HEK293 (cell line): ENCODE data around the gene DEK.

Experiments used
- CTCF ChIA-PET: fragments of 350-600 bp; formaldehyde crosslinking; extraction: SDS; loops from one replicate; lab custom pipeline; 2021; ENCODE audit warnings: antibody characterized with exemption; lab: Yijun Ruan, JAX
- POLR2A ChIA-PET: fragments of 300-600 bp; formaldehyde crosslinking; extraction: SDS; loops from one replicate; lab custom pipeline; 2020; ENCODE audit warnings: antibody characterized with exemption, inconsistent platforms; lab: Yijun Ruan, JAX
- H3K27ac ChIP-seq: fragments of 200-500 bp; sonication (Bioruptor generic); 2 replicates; pipeline ENCODE4 v1.5.1; 2014; ENCODE audit warnings: low read depth, low read length, control low read depth, inconsistent platforms; ENCODE audit errors: extremely low read depth
- H3K36me3 ChIP-seq, 2 experiments: fragments of 200-500 bp in 1 of 2; sonication (Bioruptor generic) in 1 of 2; 1 replicate in 1 of 2; 2 replicates in 1 of 2; pipeline ENCODE4 v1.5.1; 2014 to 2017; ENCODE audit warnings: inconsistent platforms in 2 of 2, low read length in 2 of 2; ENCODE audit not compliant: control insufficient read depth in 2 of 2, insufficient read depth in 1 of 2
- H3K4me1 ChIP-seq: fragments of 200-500 bp; sonication (Bioruptor generic); 2 replicates; pipeline ENCODE4 v1.5.1; 2014; ENCODE audit warnings: mild to moderate bottlenecking, low read length, inconsistent platforms; ENCODE audit not compliant: control insufficient read depth, insufficient read depth
- H3K4me3 ChIP-seq: 2 replicates; pipeline ENCODE4 v1.5.1; 2011; ENCODE audit warnings: low read depth, mild to moderate bottlenecking, control low read depth, low read length, moderate library complexity
- H3K9me3 ChIP-seq: fragments of 200-500 bp; sonication (Bioruptor generic); 2 replicates; pipeline ENCODE4 v1.5.1; 2014; ENCODE audit warnings: low read depth, low read length, inconsistent platforms; ENCODE audit not compliant: control insufficient read depth, insufficient read depth
- KLF7 ChIP-seq: fragments of 450-650 bp; formaldehyde crosslinking; IDR thresholded peaks from 2 replicates; pipeline ENCODE4 v1.5.1; 2016; ENCODE audit warnings: missing biosample characterization, missing genetic modification characterization, borderline replicate concordance
- PRDM1 ChIP-seq: fragments of 450-650 bp; formaldehyde crosslinking; IDR thresholded peaks from 2 replicates; pipeline ENCODE4; 2016; ENCODE audit warnings: missing biosample characterization, missing genetic modification characterization
- SALL2 ChIP-seq: fragments of 450-650 bp; formaldehyde crosslinking; IDR thresholded peaks from 2 replicates; pipeline ENCODE4 v1.5.0; 2017; ENCODE audit warnings: missing biosample characterization, mild to moderate bottlenecking, missing genetic modification characterization, borderline replicate concordance
- SCRT2 ChIP-seq: fragments of 450-650 bp; formaldehyde crosslinking; IDR thresholded peaks from 2 replicates; pipeline ENCODE4 v1.5.1; 2016; ENCODE audit warnings: missing biosample characterization, missing genetic modification characterization
- ZNF23 ChIP-seq: fragments of 450-650 bp; formaldehyde crosslinking; IDR thresholded peaks from 2 replicates; pipeline ENCODE4 v1.5.1; 2016; ENCODE audit warnings: missing biosample characterization, missing genetic modification characterization, borderline replicate concordance
- ZNF24 ChIP-seq: fragments of 450-650 bp; formaldehyde crosslinking; IDR thresholded peaks from 2 replicates; pipeline ENCODE4 v1.5.1; 2016; ENCODE audit warnings: missing biosample characterization, missing genetic modification characterization
- ZNF266 ChIP-seq: fragments of 450-650 bp; formaldehyde crosslinking; IDR thresholded peaks from 2 replicates; pipeline ENCODE4 v1.5.1; 2016; ENCODE audit warnings: missing biosample characterization, missing genetic modification characterization, low read depth
- ZNF335 ChIP-seq: fragments of 450-650 bp; formaldehyde crosslinking; conservative IDR thresholded peaks from 2 replicates; pipeline ENCODE4 v1.5.1; 2016; ENCODE audit warnings: missing biosample characterization, missing genetic modification characterization
- ZNF391 ChIP-seq: fragments of 450-650 bp; formaldehyde crosslinking; IDR thresholded peaks from 2 replicates; pipeline ENCODE4 v1.5.1; 2016; ENCODE audit warnings: low read depth, missing biosample characterization, missing genetic modification characterization, borderline replicate concordance
- ZNF654 ChIP-seq: fragments of 450-650 bp; formaldehyde crosslinking; IDR thresholded peaks from 2 replicates; pipeline ENCODE4 v1.5.1; 2016; ENCODE audit warnings: low read depth, missing biosample characterization, missing genetic modification characterization
- ZNF660 ChIP-seq: fragments of 450-650 bp; IDR thresholded peaks from 2 replicates; pipeline ENCODE4 v1.5.1; 2018; ENCODE audit warnings: missing biosample characterization, mild to moderate bottlenecking, missing genetic modification characterization
- ZNF785 ChIP-seq: fragments of 450-650 bp; formaldehyde crosslinking; IDR thresholded peaks from 2 replicates; pipeline ENCODE4 v1.5.1; 2016; ENCODE audit warnings: missing biosample characterization, missing genetic modification characterization
- ZNF792 ChIP-seq: fragments of 450-650 bp; formaldehyde crosslinking; IDR thresholded peaks from 2 replicates; pipeline ENCODE4 v1.5.1; 2016; ENCODE audit warnings: missing biosample characterization, missing genetic modification characterization
- TF ChIP-seq, protein P1 (sequence below): fragments of 450-650 bp; formaldehyde crosslinking; IDR thresholded peaks from 2 replicates; pipeline ENCODE4 v1.5.1; 2016; ENCODE audit warnings: missing biosample characterization, missing genetic modification characterization, low read depth
- TF ChIP-seq, protein P2 (sequence below): fragments of 450-650 bp; formaldehyde crosslinking; IDR thresholded peaks from 2 replicates; pipeline ENCODE4 v1.5.1; 2016; ENCODE audit warnings: missing biosample characterization, missing genetic modification characterization
- TF ChIP-seq, protein P3 (sequence below): fragments of 450-650 bp; formaldehyde crosslinking; IDR thresholded peaks from 2 replicates; pipeline ENCODE4 v1.5.1; 2017; ENCODE audit warnings: missing biosample characterization, missing genetic modification characterization

DEK gene

DNA sequence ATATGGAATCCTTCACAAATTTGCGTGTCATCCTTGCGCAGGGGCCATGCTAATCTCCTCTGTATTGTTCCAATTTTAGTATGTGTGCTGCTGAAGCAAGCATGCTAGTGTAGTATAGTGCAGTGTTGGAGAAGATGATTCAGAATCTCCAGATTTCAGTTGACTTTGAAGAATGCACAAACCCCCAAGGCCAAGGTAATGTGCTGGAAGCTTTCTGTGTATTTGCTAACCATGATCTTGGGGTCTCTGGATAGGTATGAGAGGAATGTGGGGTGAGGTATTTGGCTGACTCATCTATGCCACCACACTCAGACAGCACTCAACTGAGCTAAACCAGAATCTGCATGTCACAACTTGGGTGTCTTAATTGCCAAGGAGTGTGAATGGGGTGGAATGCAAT, 42.6 kb upstream of the DEK start (continued):
- no peak for TF ChIP-seq SALL2 (tag by site-specific recombination)
- TF ChIP-seq ZNF24 (tag by site-specific recombination) = no peak
- TF ChIP-seq, protein P1, sequence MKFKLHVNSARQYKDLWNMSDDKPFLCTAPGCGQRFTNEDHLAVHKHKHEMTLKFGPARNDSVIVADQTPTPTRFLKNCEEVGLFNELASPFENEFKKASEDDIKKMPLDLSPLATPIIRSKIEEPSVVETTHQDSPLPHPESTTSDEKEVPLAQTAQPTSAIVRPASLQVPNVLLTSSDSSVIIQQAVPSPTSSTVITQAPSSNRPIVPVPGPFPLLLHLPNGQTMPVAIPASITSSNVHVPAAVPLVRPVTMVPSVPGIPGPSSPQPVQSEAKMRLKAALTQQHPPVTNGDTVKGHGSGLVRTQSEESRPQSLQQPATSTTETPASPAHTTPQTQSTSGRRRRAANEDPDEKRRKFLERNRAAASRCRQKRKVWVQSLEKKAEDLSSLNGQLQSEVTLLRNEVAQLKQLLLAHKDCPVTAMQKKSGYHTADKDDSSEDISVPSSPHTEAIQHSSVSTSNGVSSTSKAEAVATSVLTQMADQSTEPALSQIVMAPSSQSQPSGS = no peak
- no peak for TF ChIP-seq KLF7 (tag by site-specific recombination)
- no peak for TF ChIP-seq ZNF660 (tag by site-specific recombination)

DNA sequence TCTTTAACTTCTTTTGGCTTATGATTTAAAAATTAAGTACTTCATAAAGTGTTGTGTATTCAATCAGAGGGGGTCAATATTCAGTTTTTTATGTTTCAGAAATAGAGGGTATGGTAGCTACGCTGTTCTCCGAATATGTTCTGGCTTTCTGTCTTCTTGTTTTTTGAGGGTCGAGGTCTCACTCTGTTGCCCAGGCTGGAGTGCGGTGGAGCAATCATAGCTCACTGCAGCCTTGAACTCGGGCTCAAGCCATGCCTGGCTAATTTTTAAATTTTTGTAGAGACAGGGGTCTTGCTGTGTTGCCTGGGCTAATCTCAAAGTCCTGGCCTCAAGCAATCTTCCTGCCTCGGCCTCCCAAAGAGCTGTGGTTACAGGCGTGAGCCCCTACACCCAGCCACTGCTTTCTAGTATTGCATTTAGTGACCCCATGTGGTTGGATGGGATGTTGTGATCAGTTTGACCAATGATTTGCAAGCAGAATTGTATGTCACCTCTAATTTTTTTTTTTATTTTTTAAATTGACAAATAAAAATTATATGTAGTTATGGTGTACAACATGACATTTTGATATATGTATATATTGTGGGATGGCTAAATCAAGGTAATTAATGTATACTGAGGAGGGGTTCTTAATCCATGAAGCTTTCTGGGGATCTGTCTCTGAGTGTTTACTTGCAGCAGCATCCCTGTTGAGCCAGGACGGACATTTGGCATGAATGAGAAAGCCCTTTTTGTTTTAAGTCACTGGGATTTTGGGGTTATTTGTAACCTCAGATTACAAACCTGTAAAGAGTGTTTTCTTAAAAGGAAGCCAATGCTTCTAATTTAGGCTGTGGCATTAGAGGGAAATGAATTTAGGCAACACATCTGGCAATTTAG, 38.5 kb upstream of the DEK start:
- POLR2A ChIA-PET = interaction anchor here (0.8 kb wide), 1 partner anchor 8 kb away, joined by 5 read pairs; no protein-coding TSS in a partner anchor
- H3K9me3 ChIP-seq = no peaks in the 10 kb centered on the region
- CTCF ChIA-PET = interaction anchor here (0.6 to 1.6 kb wide), 7 partner anchors 15 to 418 kb away, joined by 3 to 9 read pairs (median 3); no protein-coding TSS in a partner anchor
- H3K27ac ChIP-seq = no peak overlapping the region
- no peaks in the 10 kb centered on the region for H3K4me1 ChIP-seq
- H3K4me3 ChIP-seq = no peak overlapping the region
- no peaks in the 10 kb centered on the region for H3K36me3 ChIP-seq
- TF ChIP-seq ZNF391 (tag by site-specific recombination) = no peak
- TF ChIP-seq ZNF654 (tag by site-specific recombination) = peak; percentile 21; the same call in 1 of the 2 replicates

DNA sequence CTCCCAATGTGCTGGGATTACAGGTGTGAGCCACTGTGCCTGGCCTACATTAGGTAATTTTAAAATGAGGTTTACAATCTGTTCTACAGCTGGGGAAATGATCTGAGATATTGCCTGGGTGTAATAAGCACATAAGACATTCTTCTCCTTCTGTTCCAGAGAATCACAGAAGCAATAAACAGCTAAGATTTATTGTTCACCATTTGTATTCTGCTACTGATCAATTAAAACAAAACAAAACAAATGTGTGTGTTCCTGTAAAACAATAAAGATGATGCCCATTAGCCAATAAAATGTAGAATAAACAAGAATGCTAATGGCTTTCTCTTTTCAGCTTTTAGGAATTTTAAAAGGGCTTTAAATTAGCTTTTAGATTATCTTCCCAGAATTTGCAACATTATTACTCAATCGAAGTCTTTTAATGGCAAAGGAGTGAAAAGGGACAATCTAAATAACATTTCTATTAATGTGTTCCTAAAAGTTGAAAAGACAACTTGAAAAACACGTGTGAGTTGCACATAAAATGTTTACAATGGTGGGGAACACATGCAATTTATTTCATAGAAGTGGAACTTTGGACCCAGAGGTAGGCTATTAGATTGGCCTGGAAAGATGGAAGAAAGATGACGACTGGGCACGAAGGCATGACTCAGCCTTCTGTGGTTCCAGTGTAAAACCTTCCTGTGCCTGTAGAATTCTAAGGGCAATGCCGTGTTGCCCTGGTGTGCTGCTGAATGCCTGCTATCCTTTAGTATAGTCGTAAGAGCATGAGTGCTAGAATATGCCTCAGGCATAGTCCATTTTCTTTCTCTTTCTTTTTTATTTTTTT, 29.0 kb upstream of the DEK start:
- POLR2A ChIA-PET = no interaction called here

DNA sequence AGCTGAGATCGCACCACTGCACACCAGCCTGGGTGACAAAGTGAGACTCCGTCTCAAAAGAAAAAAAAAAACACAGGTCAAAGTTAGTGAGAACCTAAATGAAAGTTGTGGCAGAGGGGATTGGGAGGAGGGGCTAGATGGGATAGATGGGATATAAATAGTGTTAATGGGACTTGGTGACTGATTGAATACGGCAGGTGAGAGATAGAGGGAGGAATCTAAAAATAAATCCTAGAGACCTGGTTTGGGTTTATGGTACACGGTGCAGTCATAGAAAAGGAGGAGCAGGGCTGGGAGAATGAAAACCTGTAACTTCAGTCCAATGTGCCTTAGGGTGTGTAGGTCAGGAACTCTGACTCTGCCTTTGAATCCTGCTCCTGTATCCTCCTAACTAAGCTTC, 25.0 kb upstream of the DEK start:
- H3K4me3 ChIP-seq = no peak overlapping the region
- CTCF ChIA-PET = interaction anchor here (0.9 to 1.0 kb wide), 2 partner anchors 11 to 15 kb away, joined by 3 to 5 read pairs; no protein-coding TSS in a partner anchor
- H3K4me1 ChIP-seq = no peaks in the 10 kb centered on the region
- no peak overlapping the region for H3K27ac ChIP-seq
- H3K9me3 ChIP-seq = no peaks in the 10 kb centered on the region
- TF ChIP-seq ZNF266 (tag by site-specific recombination) (no peak), ZNF23 (tag by site-specific recombination) (no peak)
- TF ChIP-seq, all 188 proteins: peak for 0
- POLR2A ChIA-PET = no interaction called here
- no peaks in the 10 kb centered on the region for H3K36me3 ChIP-seq

More for the DNA sequence above, 29.0 kb upstream of the DEK start:
- Histone ChIP-seq H3K36me3 (no peaks in the 10 kb centered on the region), H3K4me3 (no peak overlapping the region), H3K9me3 (no peaks in the 10 kb centered on the region), H3K27ac (no peak overlapping the region), H3K4me1 (no peaks in the 10 kb centered on the region)
- CTCF ChIA-PET = interaction anchor here (0.6 to 0.7 kb wide), 3 partner anchors 23 to 1826 kb away, joined by 3 read pairs; no protein-coding TSS in a partner anchor
- TF ChIP-seq SCRT2 (tag by site-specific recombination) (0 out of 2 replicates have a peak, but pooled peaks have one; percentile 21), ZNF792 (no peak), PRDM1 (tag by site-specific recombination) (no peak), ZNF24 (tag by site-specific recombination) (no peak), ZNF785 (no peak), ZNF335 (peak; percentile 72)
- TF ChIP-seq, protein P2, sequence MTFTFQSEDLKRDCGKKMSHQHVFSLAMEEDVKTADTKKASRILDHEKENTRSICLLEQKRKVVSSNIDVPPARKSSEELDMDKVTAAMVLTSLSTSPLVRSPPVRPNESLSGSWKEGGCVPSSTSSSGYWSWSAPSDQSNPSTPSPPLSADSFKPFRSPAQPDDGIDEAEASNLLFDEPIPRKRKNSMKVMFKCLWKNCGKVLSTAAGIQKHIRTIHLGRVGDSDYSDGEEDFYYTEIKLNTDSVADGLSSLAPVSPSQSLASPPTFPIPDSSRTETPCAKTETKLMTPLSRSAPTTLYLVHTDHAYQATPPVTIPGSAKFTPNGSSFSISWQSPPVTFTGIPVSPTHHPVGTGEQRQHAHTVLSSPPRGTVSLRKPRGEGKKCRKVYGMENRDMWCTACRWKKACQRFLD (tag by site-specific recombination) = no peak
- TF ChIP-seq, protein P3, sequence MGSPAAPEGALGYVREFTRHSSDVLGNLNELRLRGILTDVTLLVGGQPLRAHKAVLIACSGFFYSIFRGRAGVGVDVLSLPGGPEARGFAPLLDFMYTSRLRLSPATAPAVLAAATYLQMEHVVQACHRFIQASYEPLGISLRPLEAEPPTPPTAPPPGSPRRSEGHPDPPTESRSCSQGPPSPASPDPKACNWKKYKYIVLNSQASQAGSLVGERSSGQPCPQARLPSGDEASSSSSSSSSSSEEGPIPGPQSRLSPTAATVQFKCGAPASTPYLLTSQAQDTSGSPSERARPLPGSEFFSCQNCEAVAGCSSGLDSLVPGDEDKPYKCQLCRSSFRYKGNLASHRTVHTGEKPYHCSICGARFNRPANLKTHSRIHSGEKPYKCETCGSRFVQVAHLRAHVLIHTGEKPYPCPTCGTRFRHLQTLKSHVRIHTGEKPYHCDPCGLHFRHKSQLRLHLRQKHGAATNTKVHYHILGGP (tag by site-specific recombination) = 0 out of 2 replicates have a peak, but pooled peaks have one; percentile 10
